Non-pigmented ciliary epithelial cell (primary cell): Measurements from ENCODE around the gene PRPH.
"Not testable (repeated sequence)": the region's sequence is repeated elsewhere in the genome, so short reads cannot be mapped to it uniquely, and the experiment has no call there.

Source experiments
- DNase-seq: peaks from one replicate; pipeline ENCODE4 v3.0.0-alpha.2; 2010; ENCODE audit warnings: low read depth

Gene PRPH

GRCh38 chr12:49276304-49277290 is 18.4 kb upstream of the PRPH start:
- DNase-seq: no peak

DNA sequence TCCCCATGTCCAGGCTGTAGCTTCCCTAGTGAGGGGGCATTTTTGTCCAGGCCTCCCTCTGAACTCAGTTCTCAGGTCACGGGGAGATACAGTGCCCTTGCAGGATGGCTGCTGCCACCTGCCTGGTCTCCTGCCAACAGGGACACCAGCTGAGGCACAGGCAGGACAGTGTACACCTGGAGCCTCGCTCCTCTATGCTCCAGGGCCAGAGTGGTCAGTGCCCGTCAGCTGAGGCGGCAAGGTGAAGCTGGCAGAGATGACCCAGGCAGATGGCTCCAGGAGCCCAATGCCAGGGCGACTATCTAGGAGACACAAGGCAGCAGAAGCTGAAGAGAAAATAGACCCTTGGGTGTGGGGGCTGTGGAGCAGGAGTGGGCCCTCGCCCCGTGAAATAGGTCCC is 17.5 kb upstream of the PRPH start:
- no peak for DNase-seq

DNA sequence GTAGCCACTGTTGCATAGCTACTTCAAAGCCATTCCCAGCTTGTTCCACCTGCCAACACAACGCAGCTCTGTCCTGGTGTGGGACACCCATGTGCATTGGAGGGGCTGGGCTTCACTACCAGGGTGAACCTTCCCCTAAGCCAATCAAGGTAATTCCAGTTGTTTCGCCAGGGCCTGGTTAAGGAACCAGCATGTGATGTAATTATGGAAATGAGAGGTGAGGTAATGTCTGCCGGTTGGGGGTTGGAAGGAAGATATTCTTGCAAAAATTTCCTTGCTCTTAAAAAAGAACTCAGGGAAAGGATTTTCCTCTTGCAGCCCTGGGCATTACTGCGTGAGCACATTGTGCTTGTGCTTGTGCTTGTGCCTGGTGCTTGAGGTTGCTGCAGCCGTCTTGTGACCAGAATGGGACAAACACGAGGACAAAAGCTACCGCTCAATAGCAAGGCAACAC is 15.2 kb upstream of the PRPH start:
- no peak for DNase-seq

DNA sequence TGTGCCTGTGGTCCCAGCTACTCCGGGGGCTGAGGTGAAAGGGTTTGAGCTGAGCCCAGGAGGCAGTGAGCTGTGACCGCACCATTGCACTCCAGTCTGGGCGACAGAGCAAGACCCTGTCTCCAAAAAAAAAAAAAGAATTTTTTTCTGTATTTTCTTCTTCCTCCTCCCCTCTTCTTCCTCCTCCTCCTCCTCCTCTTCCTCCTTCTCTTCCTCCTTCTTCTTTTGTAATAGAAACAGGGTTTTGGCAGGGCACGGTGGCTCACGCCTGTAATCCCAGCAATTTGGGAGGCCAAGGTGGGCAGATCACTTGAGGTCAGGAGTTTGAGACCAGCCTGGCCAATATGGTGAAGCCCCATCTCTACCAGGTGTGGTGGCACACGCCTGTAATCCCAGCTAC is 14.4 kb upstream of the PRPH start:
- not testable (repeated sequence) for DNase-seq

DNA sequence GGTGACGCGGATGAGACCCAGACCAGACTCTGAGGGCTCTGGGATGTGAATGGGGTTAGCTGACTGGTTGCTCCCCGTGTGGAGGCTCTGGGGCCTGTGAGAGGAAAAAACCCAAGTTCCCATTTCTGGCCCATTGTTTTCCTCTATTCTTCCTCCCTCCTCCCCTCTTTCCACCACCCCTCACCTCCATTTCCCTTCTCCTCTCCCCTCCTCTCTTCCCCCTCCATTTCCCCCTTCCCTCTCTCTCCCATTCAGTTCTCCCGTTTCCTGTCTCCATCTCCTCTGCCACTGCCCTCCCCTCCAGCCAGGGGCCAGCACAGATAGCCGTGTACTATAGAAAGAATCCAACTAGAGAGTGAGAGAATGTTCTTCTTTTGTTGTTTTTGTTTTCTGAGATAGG is 12.6 kb upstream of the PRPH start:
- DNase-seq: no peak

GRCh38 chr12:49282740-49283375 is 12.1 kb upstream of the PRPH start:
- not testable (repeated sequence) for DNase-seq

DNA sequence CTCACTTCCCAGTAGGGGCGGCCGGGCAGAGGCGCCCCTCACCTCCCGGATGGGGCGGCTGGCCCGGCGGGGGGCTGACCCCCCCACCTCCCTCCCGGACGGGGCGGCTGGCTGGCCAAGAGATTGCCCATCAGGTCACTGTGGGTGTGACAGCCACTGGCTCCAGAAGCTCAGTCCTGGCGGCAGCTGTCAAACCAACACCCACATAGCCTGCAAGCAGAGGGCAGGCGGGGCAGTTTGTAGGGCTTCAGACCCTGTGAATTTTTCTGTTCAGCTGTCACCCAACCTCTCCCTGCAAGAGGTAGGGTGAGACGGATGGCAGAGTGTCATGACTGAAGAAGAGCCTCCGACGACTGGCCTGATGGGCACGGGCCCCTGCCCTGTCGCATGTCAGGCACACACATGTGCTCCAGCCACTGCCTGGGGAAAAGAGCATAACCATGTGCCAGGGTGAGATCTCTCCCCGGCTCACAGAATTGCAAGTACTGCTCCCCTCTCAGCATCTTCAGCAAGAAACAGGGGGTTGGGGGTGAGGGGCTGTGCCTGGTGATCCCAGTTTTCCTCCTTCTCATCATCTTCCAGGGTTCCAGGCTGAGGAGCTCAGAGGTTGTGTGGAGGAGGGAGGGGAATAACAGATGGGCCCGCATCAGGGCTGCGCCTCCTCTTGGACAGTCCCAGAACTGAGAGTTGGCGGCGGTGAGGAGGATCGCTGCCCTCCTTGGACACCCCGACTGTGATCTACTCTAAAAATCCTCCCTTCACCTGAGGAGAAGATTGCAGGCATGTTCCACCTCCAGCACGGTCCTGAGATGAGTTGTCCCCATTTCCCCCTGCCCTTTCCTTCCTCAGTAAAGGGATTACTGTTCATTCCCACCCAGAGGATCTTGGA is 11.2 kb upstream of the PRPH start:
- DNase-seq: no peak

- DNase-seq: no peak
Observed at GRCh38 chr12:49284672-49285071, 10.3 kb upstream of the PRPH start.

- DNase-seq: no peak
Observed at GRCh38 chr12:49287876-49288275, 7.1 kb upstream of the PRPH start.

GRCh38 chr12:49288412-49288853 is 6.5 kb upstream of the PRPH start:
- no peak for DNase-seq

- no peak for DNase-seq
Observed at GRCh38 chr12:49288922-49289555, 5.9 kb upstream of the PRPH start.

DNA sequence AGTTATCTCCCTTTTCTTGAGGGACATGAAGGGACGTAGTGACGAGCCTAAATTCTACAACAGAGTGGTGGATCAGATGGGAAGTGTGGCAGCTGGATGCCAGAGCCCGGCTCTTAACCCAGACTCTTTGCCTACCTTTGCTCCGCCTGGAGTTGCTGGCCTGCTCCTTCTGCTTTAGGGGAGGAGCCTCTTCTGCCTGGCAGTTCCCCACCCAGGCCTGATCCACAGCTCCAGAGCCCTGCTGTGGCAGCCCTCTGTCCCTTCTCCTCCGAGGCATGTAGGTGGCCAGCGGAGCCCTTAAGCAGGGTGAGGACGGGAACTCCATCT is 2.3 kb upstream of the PRPH start:
- no peak for DNase-seq

GRCh38 chr12:49293056-49293956 is 1.6 kb upstream of the PRPH start:
- DNase-seq: no peak

DNA sequence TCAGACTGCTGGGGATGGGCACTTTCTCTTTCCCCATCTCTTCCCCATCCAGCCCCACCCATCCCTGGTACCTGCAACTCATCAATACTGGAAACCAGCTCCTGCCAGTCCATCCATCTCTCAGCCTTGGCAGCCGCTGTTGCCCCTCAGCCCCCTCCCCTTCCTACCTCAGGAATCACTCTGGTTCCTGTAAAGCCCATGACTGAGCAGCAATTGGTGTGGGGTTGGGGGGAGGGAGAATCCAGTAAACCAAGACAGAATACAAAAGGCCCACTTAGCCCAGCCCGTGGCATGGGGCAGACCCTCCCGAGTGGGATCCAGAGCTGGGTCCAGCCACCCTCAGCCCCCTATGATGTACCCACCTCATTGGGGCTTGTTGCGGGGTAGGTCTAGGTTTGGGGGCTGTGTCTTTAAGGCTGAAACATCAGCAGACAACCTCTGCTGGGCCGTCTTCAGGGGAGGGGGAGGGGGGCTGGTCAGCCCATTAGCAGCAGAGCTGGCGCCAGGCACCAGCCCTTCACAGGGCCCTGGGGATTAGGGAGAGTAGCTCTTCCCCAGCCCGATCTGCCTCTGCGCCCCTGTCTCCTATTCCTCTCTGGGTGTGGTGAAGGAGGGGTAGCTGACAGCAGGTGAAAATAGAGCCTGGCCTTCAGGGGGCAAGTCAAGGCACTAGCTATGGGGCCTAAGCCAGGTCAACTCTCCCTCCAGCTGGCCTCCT is 702 bp upstream of the PRPH start:
- no peak for DNase-seq

DNA sequence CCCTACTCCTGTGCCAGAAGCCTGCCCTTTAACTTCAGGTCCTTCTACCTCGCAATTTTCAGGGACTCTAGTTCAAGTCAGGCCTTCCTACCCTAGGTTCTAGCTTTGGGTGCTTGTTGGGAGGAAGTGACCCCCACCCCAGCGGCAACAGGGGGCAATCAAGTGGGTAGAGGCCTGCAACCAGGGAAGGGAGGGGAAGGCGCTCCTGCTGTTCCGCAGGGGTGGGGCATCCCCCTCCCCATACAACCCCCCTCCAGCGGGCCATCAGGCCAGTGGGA is 204 bp upstream of the PRPH start:
- DNase-seq: no peak

GRCh38 chr12:49296034-49296835 is 1.3 kb downstream of the PRPH start:
- no peak for DNase-seq

DNA sequence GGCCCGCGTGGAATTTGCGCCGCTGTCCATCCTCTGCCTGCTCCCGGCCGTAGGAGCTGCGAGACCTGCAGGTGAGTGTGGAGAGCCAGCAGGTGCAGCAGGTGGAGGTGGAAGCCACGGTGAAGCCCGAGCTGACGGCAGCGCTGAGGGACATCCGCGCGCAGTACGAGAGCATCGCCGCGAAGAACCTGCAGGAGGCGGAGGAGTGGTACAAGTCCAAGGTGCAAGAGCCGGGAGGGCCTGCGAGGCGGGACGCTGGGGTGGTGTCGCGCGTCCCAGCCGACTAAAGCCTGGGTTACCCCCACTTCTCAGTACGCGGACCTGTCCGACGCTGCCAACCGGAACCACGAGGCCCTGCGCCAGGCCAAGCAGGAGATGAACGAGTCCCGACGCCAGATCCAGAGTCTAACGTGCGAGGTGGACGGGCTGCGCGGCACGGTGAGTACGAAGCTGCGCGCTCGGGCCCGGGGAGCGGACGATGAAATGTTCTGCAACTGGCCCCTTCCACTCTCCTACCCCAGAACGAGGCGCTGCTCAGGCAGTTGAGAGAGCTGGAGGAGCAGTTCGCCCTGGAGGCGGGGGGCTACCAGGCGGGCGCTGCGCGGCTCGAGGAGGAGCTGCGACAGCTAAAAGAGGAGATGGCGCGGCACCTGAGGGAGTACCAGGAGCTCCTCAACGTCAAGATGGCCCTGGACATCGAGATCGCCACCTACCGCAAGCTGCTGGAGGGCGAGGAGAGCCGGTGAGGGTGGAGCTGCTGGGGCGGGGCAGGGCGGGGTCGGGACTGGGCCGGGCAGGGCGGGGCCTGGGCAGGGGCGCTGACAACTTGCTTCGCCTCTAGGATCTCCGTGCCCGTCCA is 2.1 kb downstream of the PRPH start:
- no peak for DNase-seq

GRCh38 chr12:49297695-49298060 is 2.7 kb downstream of the PRPH start:
- DNase-seq: no peak

DNA sequence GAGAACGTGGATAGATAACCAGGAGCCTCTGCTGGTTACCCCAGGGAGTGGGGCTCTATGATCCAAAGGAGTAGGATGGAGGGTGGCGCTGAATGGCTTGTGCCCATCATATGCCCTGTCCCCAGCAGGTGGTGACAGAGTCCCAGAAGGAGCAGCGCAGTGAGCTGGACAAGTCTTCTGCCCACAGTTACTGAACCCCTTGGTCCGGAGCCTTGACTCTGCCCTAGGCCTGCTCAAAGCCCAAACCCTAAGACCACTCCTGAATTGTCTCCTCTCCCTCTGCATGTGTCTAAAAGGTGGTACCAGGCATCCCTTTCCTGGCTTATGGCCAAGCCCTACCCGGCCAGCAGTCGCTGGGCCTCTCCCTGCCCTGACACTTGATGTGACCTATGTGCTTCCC is 3.2 kb downstream of the PRPH start:
- DNase-seq: no peak
